HG02759 (cell line): Measurements from ENCODE around the gene ENTHD1.

ENCODE experiments used
- ATAC-seq: cut with Tn5 transposase; IDR thresholded peaks from one replicate; pipeline ENCODE4 v1.9.1; 2021; ENCODE audit warnings: mild to moderate bottlenecking, moderate library complexity; ENCODE audit not compliant: unreplicated experiment

ENTHD1 gene

GRCh38 chr22:39697790-39698430 is 195.7 kb downstream of the ENTHD1 start:
- ATAC-seq, result no peak

DNA sequence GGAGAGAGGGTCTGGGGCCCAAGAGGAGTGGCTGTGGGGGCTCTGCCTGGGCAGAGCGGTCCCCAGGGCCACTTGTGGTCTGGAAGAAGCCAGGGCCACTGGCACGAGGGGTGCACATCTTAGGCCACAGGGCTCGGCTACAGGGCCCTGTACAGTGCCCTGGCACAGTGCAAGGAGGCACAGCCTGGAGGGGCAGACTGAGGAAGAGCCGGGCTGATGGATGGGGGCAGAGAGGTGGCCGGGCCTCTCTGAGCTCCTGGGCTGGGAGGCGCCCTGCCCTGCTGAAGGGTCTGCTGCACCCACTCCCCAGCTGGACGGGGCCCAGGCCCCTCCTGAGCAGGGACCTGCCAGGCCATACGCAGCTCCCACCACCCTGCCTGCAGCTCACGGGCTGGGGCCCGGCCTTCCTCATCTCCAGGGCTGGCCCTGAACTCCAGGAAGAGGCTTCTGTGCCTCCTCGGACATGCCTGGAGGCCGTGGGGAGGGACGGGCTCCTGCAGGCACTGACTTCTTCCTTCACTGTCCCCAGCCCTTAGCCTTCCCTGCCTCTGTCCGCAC is 199.5 kb downstream of the ENTHD1 start:
- no peak for ATAC-seq
